Stimulated activated CD8-positive, alpha-beta memory T cell treated with anti-CD3 and anti-CD28 coated beads, Interleukin-7, amount 100 ng/mL, for 4 hours (primary cell): Measurements from ENCODE around the gene VKORC1.

ENCODE experiments used
- DNase-seq, 2 donors: peaks; one replicate each; pipeline ENCODE4 v3.0.0-alpha.2; 2020; ENCODE audit warnings: low read depth in 2 of 2

The VKORC1 gene

GRCh38 chr16:31083081-31083480, 11.5 kb downstream of the VKORC1 start:
- DNase-seq: no peak

GRCh38 chr16:31082368-31083045, 12.1 kb downstream of the VKORC1 start:
- DNase-seq: no peak

GRCh38 chr16:31081428-31082351, 12.9 kb downstream of the VKORC1 start:
- DNase-seq: no peak

GRCh38 chr16:31080756-31081419, 13.7 kb downstream of the VKORC1 start:
- no peak for DNase-seq

GRCh38 chr16:31080035-31080629, 14.5 kb downstream of the VKORC1 start:
- DNase-seq: no peak

- no peak for DNase-seq
These were observed 15.2 kb downstream of the VKORC1 start for GRCh38 chr16:31079342-31079944.

- DNase-seq: no peak
These were observed 15.8 kb downstream of the VKORC1 start for GRCh38 chr16:31078597-31079341.

- DNase-seq: no peak
These were observed 16.8 kb downstream of the VKORC1 start for GRCh38 chr16:31077592-31078396.

- DNase-seq: no peak
These were observed 17.6 kb downstream of the VKORC1 start for GRCh38 chr16:31077024-31077423.

GRCh38 chr16:31076319-31076718, 18.3 kb downstream of the VKORC1 start:
- DNase-seq: no peak

- no peak for DNase-seq
These were observed 19.8 kb downstream of the VKORC1 start for GRCh38 chr16:31074814-31075183.

- peak; percentile 98 for DNase-seq
These were observed 20.4 kb downstream of the VKORC1 start, which contains the start of the genes ZNF646 and ZNF668 for GRCh38 chr16:31073970-31074813. Gene ZNF646 (plus strand): TSS chr16:31074422. CDS start chr16:31076325, 1,903 bp downstream. Gene ZNF668 (minus strand): TSS chr16:31074240. CDS start chr16:31064459, 9,781 bp downstream.

GRCh38 chr16:31073142-31073969, 21.2 kb downstream of the VKORC1 start:
- peak; percentile 74 to 82 for DNase-seq

GRCh38 chr16:31072540-31073141, 22.0 kb downstream of the VKORC1 start:
- DNase-seq: no peak

- no peak for DNase-seq
These were observed 22.7 kb downstream of the VKORC1 start for GRCh38 chr16:31071861-31072260.

GRCh38 chr16:31067342-31067741, 27.3 kb downstream of the VKORC1 start:
- no peak for DNase-seq

GRCh38 chr16:31064882-31065461, 29.6 kb downstream of the VKORC1 start:
- no peak for DNase-seq
